B cell (primary cell): ENCODE data around the gene ZFP91. TPM values are rescaled to one million over a fixed set of nuclear protein-coding genes. Genes with fewer than 3 reads are reported as not detected.

ENCODE experiments used
- ATAC-seq: fragments of 200-7000 bp; cut with Tn5 transposase; one replicate; pipeline ENCODE4 v1.10.0; 2021; ENCODE audit warnings: low read depth, mild to moderate bottlenecking, moderate number of reproducible peaks, moderate library complexity
- CTCF ChIA-PET: fragments of 350-600 bp; sonication (Branson Sonifier 250); formaldehyde crosslinking; loops from one replicate; lab custom pipeline; 2021; ENCODE audit warnings: antibody characterized with exemption, inconsistent platforms; lab: Charles Lee
- POLR2A ChIA-PET: fragments of 350-600 bp; sonication (Branson Sonifier 250); formaldehyde crosslinking; loops from one replicate; lab custom pipeline; 2021; ENCODE audit warnings: antibody characterized with exemption; lab: Charles Lee
- DNase-seq: peaks from one replicate; pipeline ENCODE4 v3.0.0; 2013
- H2AFZ ChIP-seq: 2 replicates; pipeline ENCODE4 v1.6.1; 2012; ENCODE audit warnings: mild to moderate bottlenecking, low read depth, low read length; ENCODE audit not compliant: insufficient read depth, poor library complexity, severe bottlenecking
- H3K27ac ChIP-seq, 2 donors: 1 replicate in 1 of 2; 2 replicates in 1 of 2; pipeline ENCODE4 v1.5.1; 2012 to 2013; ENCODE audit warnings: low read length in 2 of 2, mild to moderate bottlenecking in 2 of 2, moderate library complexity in 1 of 2
- H3K27me3 ChIP-seq, 4 experiments: fragments of 200-600 bp in 1 of 4; sonication (generic) in 1 of 4; replicated peaks in 1 of 4; 1 replicate in 2 of 4; 2 replicates in 2 of 4; pipeline versions ENCODE4 v1.6.1 to v1.7.0; 2013 to 2016; ENCODE audit warnings: low read length in 3 of 4, mild to moderate bottlenecking in 2 of 4, mixed read lengths in 1 of 4, moderate library complexity in 1 of 4; ENCODE audit not compliant: insufficient read depth in 4 of 4, control insufficient read depth in 3 of 4; ENCODE audit errors: control extremely low read depth in 1 of 4
- H3K36me3 ChIP-seq, 2 experiments: replicated peaks in 1 of 2; 1 replicate in 1 of 2; 2 replicates in 1 of 2; pipeline versions ENCODE4 v1.6.1 to v1.7.1; 2013; ENCODE audit warnings: low read length in 1 of 2; ENCODE audit not compliant: insufficient read depth in 2 of 2, control insufficient read depth in 1 of 2; ENCODE audit errors: control extremely low read depth in 1 of 2, extremely low read depth in 1 of 2
- H3K4me1 ChIP-seq, 2 donors: fragments of 200-600 bp in 1 of 2; sonication (generic) in 1 of 2; 1 replicate in 1 of 2; 2 replicates in 1 of 2; pipeline versions ENCODE4 v1.5.1 to v1.6.1; 2013 to 2017; ENCODE audit warnings: low read length in 2 of 2; ENCODE audit not compliant: control insufficient read depth in 2 of 2, insufficient read depth in 2 of 2
- H3K4me2 ChIP-seq: replicated peaks from 2 replicates; pipeline ENCODE3; 2012; ENCODE audit warnings: mild to moderate bottlenecking, low read depth, low read length; ENCODE audit not compliant: poor library complexity, severe bottlenecking
- H3K4me3 ChIP-seq, 5 experiments: fragments of 200-600 bp in 1 of 5; sonication (generic) in 1 of 5; 1 replicate in 3 of 5; 2 replicates in 2 of 5; pipeline versions ENCODE4 v1.5.1 to v1.7.0; 2011 to 2016; ENCODE audit warnings: low read length in 4 of 5, mild to moderate bottlenecking in 4 of 5, low read depth in 2 of 5, control low read depth in 1 of 5, moderate library complexity in 1 of 5; ENCODE audit not compliant: insufficient read depth in 1 of 5; ENCODE audit errors: control extremely low read depth in 1 of 5, extremely low read depth in 1 of 5
- H3K79me2 ChIP-seq: fragments of 200-600 bp; sonication (generic); one replicate; pipeline ENCODE4 v1.6.0; 2016; ENCODE audit warnings: low read length; ENCODE audit not compliant: control insufficient read depth, insufficient read depth
- H3K9ac ChIP-seq: fragments of 200-600 bp; sonication (generic); 2 replicates; pipeline ENCODE4 v1.6.1; 2017; ENCODE audit warnings: mild to moderate bottlenecking, low read length, moderate library complexity
- H3K9me3 ChIP-seq, 3 donors: one replicate each; pipeline versions ENCODE4 v1.6.1 to v1.7.1; 2013; ENCODE audit warnings: low read length in 2 of 3; ENCODE audit not compliant: control insufficient read depth in 2 of 3, insufficient read depth in 1 of 3; ENCODE audit errors: control extremely low read depth in 1 of 3
- H4K20me1 ChIP-seq: 2 replicates; pipeline ENCODE4 v1.6.0; 2012; ENCODE audit warnings: mild to moderate bottlenecking, low read length; ENCODE audit not compliant: insufficient read depth, control insufficient read depth, poor library complexity, severe bottlenecking
- H3K27ac Mint-ChIP-seq: one replicate; pipeline ENCODE4 v1.8.0; 2021; ENCODE audit warnings: mixed read lengths
- H3K27me3 Mint-ChIP-seq: one replicate; pipeline ENCODE4 v1.8.0; 2021; ENCODE audit warnings: mixed read lengths
- H3K4me1 Mint-ChIP-seq: one replicate; pipeline ENCODE4 v1.8.0; 2021; ENCODE audit warnings: mixed read lengths
- H3K4me3 Mint-ChIP-seq: one replicate; pipeline ENCODE4 v1.8.0; 2021; ENCODE audit warnings: mixed read lengths
- H3K9me3 Mint-ChIP-seq: one replicate; pipeline ENCODE4 v1.8.0; 2022; ENCODE audit warnings: mixed read lengths; ENCODE audit not compliant: insufficient read depth
- EZH2 ChIP-seq: IDR thresholded peaks from 2 replicates; pipeline ENCODE4 v1.6.1; 2012; ENCODE audit warnings: borderline replicate concordance, low read depth, mild to moderate bottlenecking, moderate library complexity, low read length; ENCODE audit not compliant: insufficient read depth, poor library complexity, severe bottlenecking
- WGBS: methylation state at CpG from one replicate; pipeline ENCODE4 v1.1.5; 2013; ENCODE audit warnings: missing lambda C conversion rate; ENCODE audit not compliant: insufficient coverage; 5-methylcytosine and 5-hydroxymethylcytosine counted together
- intact Hi-C: fragments of 100-400 bp; cut with micrococcal nuclease; formaldehyde crosslinking; loops from one replicate; pipeline ENCODE4 v1.10.0; 2022
- polyA plus RNA-seq: library from polyadenylated mRNA; depleted of rRNA; stranded (reverse); fragments of >200 nt; gene quantifications from 2 replicates; pipeline ENCODE4 v1.2.3, GENCODE V29; 2012
- total RNA-seq, 2 donors: library from RNA; stranded (reverse); fragments of 120-200 nt in 1 of 2; gene quantifications; 1 replicate in 1 of 2; 2 replicates in 1 of 2; pipeline versions ENCODE4 v1.2.3 to v1.2.4, GENCODE V29; 2013 to 2022
- TF ChIP-seq, protein P1 (sequence below): fragments of 200-600 bp; IDR thresholded peaks from one replicate; pipeline ENCODE4 v1.8.0; 2022; ENCODE audit warnings: antibody characterized with exemption, mild to moderate bottlenecking

ZFP91 gene
- total and polyA plus RNA-seq, 2 donors (not counting 1 experiment from before 2014, with no cell fraction given) = 14.4 to 51.2 TPM

DNA sequence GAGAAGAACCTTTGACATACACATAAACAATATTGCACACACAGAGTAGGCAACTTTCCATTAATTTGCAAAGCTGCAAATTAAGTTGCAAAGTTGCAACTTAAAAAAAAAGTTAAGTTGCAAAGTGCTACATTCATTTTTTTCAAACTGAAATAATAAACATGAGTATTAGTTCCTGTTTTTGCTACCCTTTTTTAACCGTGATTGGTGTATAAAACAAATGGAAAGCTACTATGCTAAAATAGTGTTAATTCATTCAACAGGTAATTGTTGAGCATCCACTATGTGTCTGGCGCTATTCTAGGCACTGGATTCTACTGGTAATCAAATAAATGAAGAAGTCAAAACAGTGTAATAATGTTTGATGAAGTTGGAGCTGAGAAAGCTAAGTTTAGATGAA lies 8.1 kb downstream of the ZFP91 start:
- H3K27me3 ChIP-seq = no peaks in the 10 kb centered on the region
- Mint-ChIP-seq H3K9me3 (no peaks in the 10 kb centered on the region), H3K27ac (peak overlapping the region; percentile 82), H3K27me3 (no peaks in the 10 kb centered on the region), H3K4me1 (peaks cover 51% of the 10 kb centered on the region), H3K4me3 (peak overlapping the region; percentile 67)
- CTCF ChIA-PET = interaction anchor here (0.9 to 5.9 kb wide), 3 partner anchors 18 to 472 kb away, joined by 3 to 25 read pairs (median 3); no protein-coding TSS in a partner anchor
- peak overlapping the region; percentile 39 for H3K4me2 ChIP-seq
- peak overlapping the region in 1 of 2 donors; percentile 8 for H3K27ac ChIP-seq
- POLR2A ChIA-PET = no interaction called here
- no peak for DNase-seq
- H2AFZ ChIP-seq = no peak overlapping the region
- peaks cover 0 to 11% of the 10 kb centered on the region in 2 experiments for H3K36me3 ChIP-seq
- peaks cover 45% of the 10 kb centered on the region for H4K20me1 ChIP-seq
- intact Hi-C loops = no loop called here
- peaks cover 99% of the 10 kb centered on the region for H3K79me2 ChIP-seq
- no CpG with 5 or more reads among the region's 2 CpGs for WGBS
- no peak for TF ChIP-seq EZH2
- TF ChIP-seq, protein P1, sequence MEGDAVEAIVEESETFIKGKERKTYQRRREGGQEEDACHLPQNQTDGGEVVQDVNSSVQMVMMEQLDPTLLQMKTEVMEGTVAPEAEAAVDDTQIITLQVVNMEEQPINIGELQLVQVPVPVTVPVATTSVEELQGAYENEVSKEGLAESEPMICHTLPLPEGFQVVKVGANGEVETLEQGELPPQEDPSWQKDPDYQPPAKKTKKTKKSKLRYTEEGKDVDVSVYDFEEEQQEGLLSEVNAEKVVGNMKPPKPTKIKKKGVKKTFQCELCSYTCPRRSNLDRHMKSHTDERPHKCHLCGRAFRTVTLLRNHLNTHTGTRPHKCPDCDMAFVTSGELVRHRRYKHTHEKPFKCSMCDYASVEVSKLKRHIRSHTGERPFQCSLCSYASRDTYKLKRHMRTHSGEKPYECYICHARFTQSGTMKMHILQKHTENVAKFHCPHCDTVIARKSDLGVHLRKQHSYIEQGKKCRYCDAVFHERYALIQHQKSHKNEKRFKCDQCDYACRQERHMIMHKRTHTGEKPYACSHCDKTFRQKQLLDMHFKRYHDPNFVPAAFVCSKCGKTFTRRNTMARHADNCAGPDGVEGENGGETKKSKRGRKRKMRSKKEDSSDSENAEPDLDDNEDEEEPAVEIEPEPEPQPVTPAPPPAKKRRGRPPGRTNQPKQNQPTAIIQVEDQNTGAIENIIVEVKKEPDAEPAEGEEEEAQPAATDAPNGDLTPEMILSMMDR = no peak
- H3K9me3 ChIP-seq = no peaks in the 10 kb centered on the region
- ATAC-seq = no peak
- H3K4me3 ChIP-seq = no peak overlapping the region
- H3K4me1 ChIP-seq = peaks cover 9 to 21% of the 10 kb centered on the region in 2 donors
- H3K9ac ChIP-seq = no peak overlapping the region

GRCh38 chr11:58591659-58592058 lies 12.8 kb downstream of the ZFP91 start:
- ChIA-PET POLR2A (interaction anchor here (1.2 kb wide), 1 partner anchor 11 kb away, joined by 3 read pairs; no protein-coding TSS in a partner anchor), CTCF (interaction anchor here (0.8 to 1.4 kb wide), 2 partner anchors 23 to 24 kb away, joined by 4 to 5 read pairs; no protein-coding TSS in a partner anchor)
- Histone ChIP-seq H4K20me1 (peaks cover 62% of the 10 kb centered on the region), H3K79me2 (peaks cover 98% of the 10 kb centered on the region), H3K36me3 (peaks cover 1 to 15% of the 10 kb centered on the region in 2 experiments), H3K27ac (no peak overlapping the region), H3K9ac (no peak overlapping the region), H3K4me2 (no peak overlapping the region), H2AFZ (no peak overlapping the region), H3K4me1 (peaks cover 9 to 15% of the 10 kb centered on the region in 2 donors), H3K4me3 (no peak overlapping the region), H3K27me3 (no peaks in the 10 kb centered on the region), H3K9me3 (no peaks in the 10 kb centered on the region)
- no peak overlapping the region for H3K27ac Mint-ChIP-seq
- ATAC-seq (no peak), DNase-seq (no peak)
- intact Hi-C loops = no loop called here
- WGBS = 97% methylated on average over 2 of the region's 3 CpGs
- H3K4me1 Mint-ChIP-seq = peaks cover 40% of the 10 kb centered on the region
- no peak for TF ChIP-seq EZH2
- TF ChIP-seq, protein P1 = no peak
- H3K4me3 Mint-ChIP-seq = no peak overlapping the region
- no peaks in the 10 kb centered on the region for H3K27me3 Mint-ChIP-seq
- H3K9me3 Mint-ChIP-seq = no peaks in the 10 kb centered on the region
